Activated CD8-positive, alpha-beta memory T cell treated with anti-CD3 and anti-CD28 coated beads for 1 hour (primary cell): ENCODE data around the gene OPRM1.

Experiments used
- DNase-seq, 2 donors: peaks; one replicate each; pipeline ENCODE4 v3.0.0-alpha.2; 2020; ENCODE audit warnings: low read depth in 1 of 2; ENCODE audit errors: extremely low read depth in 1 of 2

OPRM1 gene

GRCh38 chr6:154080461-154081189 lies 41.6 kb downstream of the OPRM1 start:
- no peak for DNase-seq

GRCh38 chr6:154086510-154086909 lies 47.5 kb downstream of the OPRM1 start:
- DNase-seq: no peak

GRCh38 chr6:154092326-154092962 lies 53.4 kb downstream of the OPRM1 start:
- no peak for DNase-seq

- DNase-seq: no peak
Measured at GRCh38 chr6:154093231-154094044, 54.4 kb downstream of the OPRM1 start.

- no peak for DNase-seq
Measured at GRCh38 chr6:154095571-154095970, 56.5 kb downstream of the OPRM1 start.

- no peak for DNase-seq
Measured at GRCh38 chr6:154096316-154096715, 57.3 kb downstream of the OPRM1 start.

- no peak for DNase-seq
Measured at GRCh38 chr6:154096834-154097233, 57.8 kb downstream of the OPRM1 start.

GRCh38 chr6:154099211-154099610 lies 60.2 kb downstream of the OPRM1 start:
- no peak for DNase-seq

GRCh38 chr6:154106251-154106650 lies 67.2 kb downstream of the OPRM1 start:
- DNase-seq: no peak

GRCh38 chr6:154111025-154111424 lies 72.0 kb downstream of the OPRM1 start:
- DNase-seq: no peak

- DNase-seq: no peak
Measured at GRCh38 chr6:154112181-154112809, 73.3 kb downstream of the OPRM1 start.

- DNase-seq: no peak
Measured at GRCh38 chr6:154113392-154113791, 74.4 kb downstream of the OPRM1 start.

- no peak for DNase-seq
Measured at GRCh38 chr6:154117485-154117884, 78.4 kb downstream of the OPRM1 start.

- no peak for DNase-seq
Measured at GRCh38 chr6:154122195-154122925, 83.3 kb downstream of the OPRM1 start.

GRCh38 chr6:154123155-154123956 lies 84.3 kb downstream of the OPRM1 start:
- no peak for DNase-seq

GRCh38 chr6:154125421-154125820 lies 86.4 kb downstream of the OPRM1 start:
- no peak for DNase-seq

- no peak for DNase-seq
Measured at GRCh38 chr6:154127657-154128056, 88.6 kb downstream of the OPRM1 start.

GRCh38 chr6:154134471-154135147 lies 95.6 kb downstream of the OPRM1 start:
- DNase-seq: no peak

- DNase-seq: no peak
Measured at GRCh38 chr6:154138793-154139192, 99.8 kb downstream of the OPRM1 start.
